DND-41 (cell line): ENCODE data around the gene CASP8AP2.

Experiments used
- CTCF ChIP-seq: IDR thresholded peaks from 2 replicates; pipeline ENCODE4 v1.5.1; 2012; ENCODE audit warnings: borderline replicate concordance, low read length, moderate library complexity, mild to moderate bottlenecking; ENCODE audit not compliant: poor library complexity, severe bottlenecking; ENCODE audit errors: extremely low read depth
- EZH2 ChIP-seq: IDR thresholded peaks from 3 replicates; pipeline ENCODE4 v1.6.1; 2012; ENCODE audit warnings: borderline replicate concordance, low read depth, mild to moderate bottlenecking, moderate library complexity, low read length, inconsistent platforms; ENCODE audit not compliant: severe bottlenecking

GRCh38 chr6:89818977-89819335 lies 10.7 kb upstream of the CASP8AP2 start:
- peak; percentile 6 for TF ChIP-seq CTCF
- TF ChIP-seq EZH2 = no peak
